Hippocampal formation (tissue), 2 donors: ENCODE results near the gene SMAD3.
"Not testable (repeated sequence)": the region's sequence is repeated elsewhere in the genome, so short reads cannot be mapped to it uniquely, and the experiment has no call there.

Source experiments
- DNase-seq, 2 donors: peaks; one replicate each; lab custom pipeline; 2025; lab: John Stamatoyannopoulos, UW

The SMAD3 gene

DNA sequence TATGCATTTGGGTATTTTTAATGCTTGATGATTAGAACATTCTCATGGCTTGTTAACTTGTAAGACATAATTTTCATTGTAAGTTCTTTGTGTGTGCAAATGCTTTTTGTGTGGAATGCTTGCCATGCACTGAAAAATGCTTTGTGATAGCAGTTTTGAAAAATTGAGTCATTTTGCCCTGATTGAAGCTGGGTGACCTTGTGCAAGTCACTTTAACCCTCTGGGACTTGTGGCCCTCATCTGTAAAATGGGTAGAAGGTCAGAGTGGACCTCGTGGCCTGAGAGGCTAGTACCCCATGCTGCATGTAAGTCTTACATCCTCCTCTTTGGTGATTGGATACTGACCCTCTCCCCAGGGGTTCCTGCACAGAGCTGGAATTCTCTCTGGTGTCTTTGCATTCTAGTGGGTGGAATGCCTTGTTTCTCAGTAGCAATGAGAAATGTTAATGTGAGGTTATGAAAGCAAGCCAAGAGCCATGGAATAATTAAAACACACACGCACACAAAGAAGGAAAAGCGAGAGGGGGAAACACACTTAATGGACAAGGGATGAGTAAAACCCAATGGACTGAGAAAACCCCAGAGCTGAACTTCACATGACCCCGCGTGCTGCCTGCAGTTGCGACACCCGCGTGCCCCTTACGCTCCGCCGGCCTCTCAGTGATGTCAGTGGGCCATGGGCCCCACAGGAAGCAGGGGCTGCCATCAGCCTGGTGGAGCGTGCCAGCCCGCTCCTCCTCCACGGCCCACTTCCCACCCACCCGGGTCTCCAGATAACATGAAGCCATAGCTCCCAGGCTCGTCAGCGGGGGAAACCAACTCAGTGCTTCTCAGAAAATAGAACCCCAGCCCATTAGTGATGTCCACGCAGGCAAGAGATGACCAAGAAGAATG lies 44.0 kb downstream of the SMAD3 start:
- no peak for DNase-seq

DNA sequence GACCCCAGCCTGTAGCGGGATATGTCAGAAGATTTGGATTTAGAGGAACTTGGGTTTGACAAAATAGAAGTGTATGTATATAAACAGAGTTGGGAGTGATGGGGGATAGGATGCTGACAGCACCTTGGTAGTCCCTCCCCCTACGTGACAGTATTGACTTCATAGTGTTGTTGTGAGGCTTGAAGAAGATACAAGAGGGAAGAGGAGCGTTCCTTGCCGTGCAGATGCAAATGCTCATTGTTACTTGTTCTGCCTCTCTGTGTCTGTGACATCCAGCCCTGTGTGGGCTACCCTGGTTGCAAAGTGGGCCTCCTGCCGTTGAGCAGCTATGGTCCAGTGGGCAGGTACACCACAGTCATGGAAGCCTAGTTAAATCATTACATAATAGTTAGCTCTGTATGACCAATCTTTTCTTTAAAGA lies 45.0 kb downstream of the SMAD3 start:
- DNase-seq, result no peak

DNA sequence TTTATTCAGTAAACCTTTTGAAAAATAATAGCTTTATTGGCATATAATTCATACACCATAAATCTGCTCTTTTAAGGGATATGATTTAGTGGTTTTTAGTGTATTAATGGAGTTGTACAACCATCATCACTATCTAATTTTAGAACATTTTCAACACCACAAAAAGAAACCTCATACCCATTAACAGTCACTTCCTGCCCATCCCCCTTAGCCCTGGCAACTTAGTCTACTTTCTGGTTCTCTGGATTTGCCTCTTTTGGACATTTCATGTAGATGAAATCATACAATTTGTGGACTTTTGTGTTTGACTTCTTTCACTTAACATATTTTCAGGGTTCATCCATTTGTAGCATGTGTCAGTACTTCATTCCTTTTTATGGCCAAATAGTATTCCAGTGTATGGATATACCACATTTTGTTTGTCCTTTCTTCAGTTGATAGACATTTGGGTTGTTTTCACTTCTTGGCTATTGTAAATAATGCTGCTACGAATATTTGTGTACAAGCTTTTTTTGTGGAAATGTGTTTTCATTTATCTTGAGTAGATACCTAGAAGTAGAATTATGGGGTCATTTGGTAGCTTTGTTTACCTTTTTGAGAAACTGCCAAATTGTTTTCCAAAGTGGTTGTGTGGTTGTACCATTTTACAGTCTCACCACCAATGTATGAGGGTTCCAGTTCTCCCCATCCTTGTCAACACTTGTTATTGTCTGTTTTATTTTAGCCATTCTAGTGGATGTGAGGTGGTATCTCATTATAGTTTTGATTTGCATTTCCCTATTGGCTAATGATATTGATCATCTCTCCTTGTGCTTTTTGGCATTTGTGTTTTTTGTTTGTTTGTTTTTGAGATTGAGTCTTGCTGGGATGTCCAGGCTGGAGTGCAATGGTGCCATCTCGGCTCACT lies 45.8 kb downstream of the SMAD3 start:
- no peak for DNase-seq

- DNase-seq, result no peak
Observed at GRCh38 chr15:67114046-67114445, 48.6 kb downstream of the SMAD3 start.

- no peak for DNase-seq
Observed at GRCh38 chr15:67114846-67115585, 49.6 kb downstream of the SMAD3 start.

DNA sequence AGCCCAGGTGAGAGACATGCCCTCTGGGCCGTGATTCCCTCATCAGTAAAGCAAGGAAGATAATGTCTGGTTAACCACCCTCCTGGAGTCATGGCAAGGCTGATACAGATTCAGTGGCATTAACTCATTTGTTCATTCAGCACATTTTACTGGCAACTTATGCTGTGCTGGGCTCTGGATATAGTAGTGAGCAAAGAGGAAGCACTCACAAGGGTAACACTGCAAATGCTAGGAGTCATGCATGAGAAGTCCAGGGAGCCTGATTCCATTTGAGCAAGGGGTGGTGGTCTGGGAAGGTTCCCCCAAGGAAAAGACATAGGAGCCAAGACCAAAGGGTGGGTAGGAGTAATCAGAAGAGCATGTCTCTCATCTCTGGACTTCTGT lies 50.2 kb downstream of the SMAD3 start:
- DNase-seq, result no peak

DNA sequence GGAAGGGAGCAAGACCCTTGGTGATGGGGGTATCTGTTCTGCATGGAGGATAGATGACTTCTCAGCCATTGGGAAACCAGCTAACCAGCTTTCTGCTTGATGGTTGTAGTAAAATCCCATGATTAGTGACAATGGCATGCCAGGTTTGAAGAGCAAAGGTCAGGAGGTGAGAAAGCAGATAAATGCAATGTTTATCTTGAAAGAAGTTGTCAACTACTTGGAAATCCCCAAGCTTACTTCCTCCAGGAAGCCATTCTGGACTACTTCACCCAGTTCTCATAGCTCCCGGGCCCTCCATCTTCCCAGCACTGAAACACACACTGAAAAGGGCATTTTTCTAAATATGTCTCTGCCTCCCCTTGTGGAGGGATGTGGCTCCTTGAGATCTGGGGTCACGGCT lies 51.3 kb downstream of the SMAD3 start:
- DNase-seq, result no peak

GRCh38 chr15:67117370-67117769 lies 52.0 kb downstream of the SMAD3 start:
- DNase-seq, result no peak

DNA sequence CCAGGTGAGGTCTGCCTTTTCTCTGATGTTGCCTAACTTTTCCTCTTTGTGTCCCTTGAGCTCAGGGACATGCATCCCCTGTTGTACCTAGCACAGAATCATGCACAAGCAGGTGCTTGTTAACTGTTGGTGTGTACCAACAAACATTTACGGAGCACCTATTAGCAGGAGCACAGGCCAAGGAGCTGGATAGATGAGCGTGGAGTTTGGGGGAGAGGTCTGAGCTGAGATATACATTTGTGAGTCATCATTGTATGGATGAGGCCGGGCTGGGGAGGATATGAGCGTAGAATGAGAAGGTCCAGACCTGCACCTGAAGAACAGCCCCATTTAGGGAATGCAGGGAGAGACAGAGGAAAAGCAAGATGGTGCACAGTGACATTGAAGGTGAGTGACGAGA lies 53.4 kb downstream of the SMAD3 start:
- no peak for DNase-seq

- no peak for DNase-seq
Observed at GRCh38 chr15:67119238-67119846, 53.9 kb downstream of the SMAD3 start.

- no peak for DNase-seq
Observed at GRCh38 chr15:67120009-67120838, 54.8 kb downstream of the SMAD3 start.

DNA sequence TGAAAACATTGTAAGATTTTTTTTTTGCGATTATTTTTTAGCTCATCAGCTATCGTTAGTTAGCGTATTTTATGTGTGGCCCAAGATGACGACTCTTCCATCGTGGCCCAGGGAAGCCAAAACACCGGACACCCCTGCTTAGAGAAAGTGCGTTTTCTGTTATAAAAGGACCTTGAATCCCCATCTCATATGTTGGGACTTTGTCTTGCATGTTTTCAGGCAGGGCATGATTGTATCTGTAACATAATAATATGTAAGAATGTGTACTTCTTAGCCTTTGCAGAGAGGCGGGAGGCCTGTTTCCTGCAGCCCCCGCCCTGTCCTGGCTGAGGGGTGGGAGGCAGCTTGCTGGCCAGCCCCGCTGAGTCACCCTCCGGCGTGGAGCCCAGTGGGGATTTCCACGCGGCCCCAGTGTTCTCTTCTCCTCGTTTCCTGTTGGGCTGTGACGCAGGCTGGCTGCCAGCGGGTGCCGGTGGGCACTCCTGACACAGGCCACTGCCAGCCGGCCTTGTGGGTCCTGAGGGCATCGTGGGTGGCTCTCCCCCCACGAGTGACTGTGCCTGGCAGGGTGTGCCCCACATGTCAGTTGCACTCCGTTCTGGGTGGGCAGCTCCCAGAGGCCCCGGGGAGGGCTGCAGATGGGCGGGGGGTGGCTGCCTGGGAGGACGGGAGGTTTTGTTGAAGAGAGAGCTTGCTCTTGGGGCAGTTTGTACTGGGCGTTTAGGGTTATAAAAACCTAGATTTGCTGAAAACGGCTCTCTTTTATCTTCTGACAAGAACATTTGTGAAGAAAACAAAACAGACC lies 55.6 kb downstream of the SMAD3 start:
- peak in 1 of 2 donors; percentile 43 for DNase-seq

- DNase-seq, result no peak
Observed at GRCh38 chr15:67121644-67122605, 56.5 kb downstream of the SMAD3 start.

DNA sequence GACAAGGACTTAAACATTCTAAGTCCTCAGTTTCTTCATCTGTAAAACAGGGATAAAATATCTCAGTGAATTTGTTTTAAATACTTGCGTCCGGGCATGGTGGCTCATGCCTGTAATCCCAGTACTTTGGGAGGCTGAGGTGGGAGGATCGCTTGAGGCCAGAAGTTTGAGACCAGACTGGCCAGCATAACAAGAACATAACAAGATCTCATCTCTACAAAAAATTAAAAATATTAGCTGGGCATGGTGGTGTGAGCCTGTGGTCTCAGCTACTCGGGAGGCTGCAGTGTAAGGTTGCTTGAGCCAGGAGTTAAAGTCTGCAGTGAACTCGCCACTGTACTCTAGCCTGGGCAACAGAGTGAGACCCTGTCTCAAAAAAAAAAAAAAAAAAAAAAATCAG lies 57.4 kb downstream of the SMAD3 start:
- DNase-seq, result not testable (repeated sequence)

DNA sequence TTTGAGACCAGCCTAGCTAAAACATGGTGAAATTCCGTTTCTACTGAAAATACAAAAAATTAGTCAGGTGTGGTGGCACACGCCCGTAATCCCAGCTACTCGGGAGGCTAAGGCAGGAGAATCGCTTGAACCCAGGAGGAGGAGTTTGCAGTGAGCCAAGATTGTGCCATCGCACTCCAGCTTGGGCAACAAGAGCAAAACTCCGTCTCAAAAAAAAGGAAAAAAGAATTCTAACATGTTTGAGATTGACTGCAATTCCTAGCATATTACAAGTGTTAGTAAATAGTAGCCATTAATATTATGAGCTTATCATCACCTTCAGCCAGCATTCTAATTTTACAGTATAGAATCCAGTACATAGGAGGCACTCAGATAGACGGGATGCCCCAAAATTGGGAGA lies 57.9 kb downstream of the SMAD3 start:
- not testable (repeated sequence) for DNase-seq

- DNase-seq, result no peak
Observed at GRCh38 chr15:67124111-67124510, 58.7 kb downstream of the SMAD3 start.

- DNase-seq, result no peak
Observed at GRCh38 chr15:67124911-67125588, 59.6 kb downstream of the SMAD3 start.
